ENCODE data around the gene SSX7. TPM values are rescaled to one million over a fixed set of nuclear protein-coding genes. Genes with fewer than 3 reads are reported as not detected.
"Not testable (repeated sequence)": the region's sequence is repeated elsewhere in the genome, so short reads cannot be mapped to it uniquely, and the experiment has no call there.

SSX7 gene
- total RNA-seq, 1 experiment from 2014 or later = not detected

DNA sequence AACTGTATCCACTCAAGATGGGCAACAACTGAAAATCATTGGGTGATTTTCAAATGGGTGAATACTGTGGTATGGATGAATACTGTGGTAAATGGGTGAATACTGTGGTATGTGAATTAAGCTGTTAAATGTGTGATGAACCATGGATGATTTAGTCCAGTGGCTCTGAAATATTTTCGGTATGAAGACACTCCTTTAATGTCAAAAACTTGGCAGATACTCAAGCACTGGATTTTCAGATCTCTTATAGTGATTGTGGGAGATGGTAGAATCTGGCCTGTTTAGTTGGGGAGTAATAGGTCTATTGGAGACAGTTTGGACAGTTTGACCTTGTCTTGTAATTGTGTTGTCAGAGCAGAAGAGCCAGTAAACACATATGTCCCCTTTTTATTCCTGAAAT lies 45.7 kb downstream of the SSX7 start (continued):
- TF ChIP-seq KAT7 (CRISPR knock-in tag; IDR thresholded peaks at IDR 0.05; ENCODE audit: borderline replicate concordance) (no peak), MXD4 (CRISPR knock-in tag; IDR thresholded peaks at IDR 0.05; ENCODE audit: borderline replicate concordance) (no peak), ZNF138 (CRISPR knock-in tag; conservative IDR thresholded peaks at IDR 0.05) (no peak), ZNF671 (CRISPR knock-in tag; IDR thresholded peaks at IDR 0.05) (no peak), ZNF219 (CRISPR knock-in tag; IDR thresholded peaks at IDR 0.05; ENCODE audit: borderline replicate concordance) (no peak), NFATC4 (CRISPR knock-in tag; IDR thresholded peaks at IDR 0.05) (no peak), ZNF232 (CRISPR knock-in tag; IDR thresholded peaks at IDR 0.05) (no peak)
- TF ChIP-seq, protein P1, sequence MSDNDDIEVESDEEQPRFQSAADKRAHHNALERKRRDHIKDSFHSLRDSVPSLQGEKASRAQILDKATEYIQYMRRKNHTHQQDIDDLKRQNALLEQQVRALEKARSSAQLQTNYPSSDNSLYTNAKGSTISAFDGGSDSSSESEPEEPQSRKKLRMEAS (CRISPR knock-in tag; IDR thresholded peaks at IDR 0.05) = no peak
- TF ChIP-seq, protein P2, sequence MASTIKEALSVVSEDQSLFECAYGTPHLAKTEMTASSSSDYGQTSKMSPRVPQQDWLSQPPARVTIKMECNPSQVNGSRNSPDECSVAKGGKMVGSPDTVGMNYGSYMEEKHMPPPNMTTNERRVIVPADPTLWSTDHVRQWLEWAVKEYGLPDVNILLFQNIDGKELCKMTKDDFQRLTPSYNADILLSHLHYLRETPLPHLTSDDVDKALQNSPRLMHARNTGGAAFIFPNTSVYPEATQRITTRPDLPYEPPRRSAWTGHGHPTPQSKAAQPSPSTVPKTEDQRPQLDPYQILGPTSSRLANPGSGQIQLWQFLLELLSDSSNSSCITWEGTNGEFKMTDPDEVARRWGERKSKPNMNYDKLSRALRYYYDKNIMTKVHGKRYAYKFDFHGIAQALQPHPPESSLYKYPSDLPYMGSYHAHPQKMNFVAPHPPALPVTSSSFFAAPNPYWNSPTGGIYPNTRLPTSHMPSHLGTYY (CRISPR knock-in tag; IDR thresholded peaks at IDR 0.05) = no peak
- TF ChIP-seq, protein P3, sequence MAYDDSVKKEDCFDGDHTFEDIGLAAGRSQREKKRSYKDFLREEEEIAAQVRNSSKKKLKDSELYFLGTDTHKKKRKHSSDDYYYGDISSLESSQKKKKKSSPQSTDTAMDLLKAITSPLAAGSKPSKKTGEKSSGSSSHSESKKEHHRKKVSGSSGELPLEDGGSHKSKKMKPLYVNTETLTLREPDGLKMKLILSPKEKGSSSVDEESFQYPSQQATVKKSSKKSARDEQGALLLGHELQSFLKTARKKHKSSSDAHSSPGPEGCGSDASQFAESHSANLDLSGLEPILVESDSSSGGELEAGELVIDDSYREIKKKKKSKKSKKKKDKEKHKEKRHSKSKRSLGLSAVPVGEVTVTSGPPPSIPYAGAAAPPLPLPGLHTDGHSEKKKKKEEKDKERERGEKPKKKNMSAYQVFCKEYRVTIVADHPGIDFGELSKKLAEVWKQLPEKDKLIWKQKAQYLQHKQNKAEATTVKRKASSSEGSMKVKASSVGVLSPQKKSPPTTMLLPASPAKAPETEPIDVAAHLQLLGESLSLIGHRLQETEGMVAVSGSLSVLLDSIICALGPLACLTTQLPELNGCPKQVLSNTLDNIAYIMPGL (CRISPR knock-in tag; IDR thresholded peaks at IDR 0.05) = no peak
- TF ChIP-seq, protein P4, sequence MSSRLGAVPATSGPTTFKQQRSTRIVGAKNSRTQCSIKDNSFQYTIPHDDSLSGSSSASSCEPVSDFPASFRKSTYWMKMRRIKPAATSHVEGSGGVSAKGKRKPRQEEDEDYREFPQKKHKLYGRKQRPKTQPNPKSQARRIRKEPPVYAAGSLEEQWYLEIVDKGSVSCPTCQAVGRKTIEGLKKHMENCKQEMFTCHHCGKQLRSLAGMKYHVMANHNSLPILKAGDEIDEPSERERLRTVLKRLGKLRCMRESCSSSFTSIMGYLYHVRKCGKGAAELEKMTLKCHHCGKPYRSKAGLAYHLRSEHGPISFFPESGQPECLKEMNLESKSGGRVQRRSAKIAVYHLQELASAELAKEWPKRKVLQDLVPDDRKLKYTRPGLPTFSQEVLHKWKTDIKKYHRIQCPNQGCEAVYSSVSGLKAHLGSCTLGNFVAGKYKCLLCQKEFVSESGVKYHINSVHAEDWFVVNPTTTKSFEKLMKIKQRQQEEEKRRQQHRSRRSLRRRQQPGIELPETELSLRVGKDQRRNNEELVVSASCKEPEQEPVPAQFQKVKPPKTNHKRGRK (CRISPR knock-in tag; IDR thresholded peaks at IDR 0.05; ENCODE audit: borderline replicate concordance) = no peak

DNA sequence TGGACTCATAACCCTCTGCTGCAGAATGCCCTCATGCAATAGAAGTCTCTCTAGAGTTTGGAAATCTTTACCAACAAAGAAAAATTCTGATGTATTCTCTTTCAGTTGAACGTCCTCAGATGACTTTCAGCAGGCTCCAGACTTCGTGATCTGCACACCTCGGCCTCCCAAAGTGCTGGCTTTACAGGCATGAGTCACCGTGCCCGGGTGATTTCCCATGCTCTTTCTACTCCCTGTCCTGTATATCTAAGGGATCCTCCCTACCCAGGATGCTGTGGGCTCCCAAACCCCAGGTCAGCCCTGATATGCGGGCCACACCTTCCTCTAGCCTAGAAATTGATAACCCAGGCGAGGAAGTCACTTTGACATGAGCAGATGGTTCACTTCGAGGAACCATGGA lies 51.5 kb downstream of the SSX7 start:
- DNase-seq (ENCODE audit: low spot score); CTCF ChIA-PET; H3K36me3 Mint-ChIP-seq; ATAC-seq; H3K27ac Mint-ChIP-seq; POLR2A ChIA-PET; H3K4me3 Mint-ChIP-seq; H3K9me3 Mint-ChIP-seq; H3K27me3 Mint-ChIP-seq (ENCODE audit: low read depth); H3K4me1 Mint-ChIP-seq: not testable (repeated sequence)

DNA sequence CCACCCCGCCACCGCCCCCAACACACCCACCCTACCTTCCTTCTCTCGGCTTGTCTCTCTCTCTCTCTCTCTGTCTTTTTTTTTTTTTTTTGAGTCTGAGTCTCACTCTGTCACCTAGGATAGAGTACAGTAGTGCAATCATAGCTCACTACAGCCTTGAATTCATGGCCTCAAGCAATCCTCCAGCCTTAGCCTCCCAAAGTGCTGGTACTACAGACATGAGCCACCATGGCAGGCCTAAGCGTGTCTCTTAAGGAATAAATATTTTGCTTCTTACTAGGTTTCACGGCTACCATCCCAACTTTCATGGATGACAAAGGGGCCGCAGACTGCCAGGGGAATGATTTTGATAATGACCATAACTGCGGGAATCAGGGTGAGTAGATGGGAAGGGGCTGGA lies 55.8 kb downstream of the SSX7 start:
- ChIA-PET POLR2A (no interaction called here), CTCF (no interaction called here)
- DNase-seq (ENCODE audit: low spot score) (no peak), ATAC-seq (no peak)
- no peak overlapping the region for H3K4me3 Mint-ChIP-seq
- no peak overlapping the region for H3K27ac Mint-ChIP-seq
- H3K27me3 Mint-ChIP-seq (ENCODE audit: low read depth) = no peaks in the 10 kb centered on the region
- no peaks in the 10 kb centered on the region for H3K4me1 Mint-ChIP-seq
- H3K9me3 Mint-ChIP-seq = no peaks in the 10 kb centered on the region
- H3K36me3 Mint-ChIP-seq = no peaks in the 10 kb centered on the region
- TF ChIP-seq, protein P5, sequence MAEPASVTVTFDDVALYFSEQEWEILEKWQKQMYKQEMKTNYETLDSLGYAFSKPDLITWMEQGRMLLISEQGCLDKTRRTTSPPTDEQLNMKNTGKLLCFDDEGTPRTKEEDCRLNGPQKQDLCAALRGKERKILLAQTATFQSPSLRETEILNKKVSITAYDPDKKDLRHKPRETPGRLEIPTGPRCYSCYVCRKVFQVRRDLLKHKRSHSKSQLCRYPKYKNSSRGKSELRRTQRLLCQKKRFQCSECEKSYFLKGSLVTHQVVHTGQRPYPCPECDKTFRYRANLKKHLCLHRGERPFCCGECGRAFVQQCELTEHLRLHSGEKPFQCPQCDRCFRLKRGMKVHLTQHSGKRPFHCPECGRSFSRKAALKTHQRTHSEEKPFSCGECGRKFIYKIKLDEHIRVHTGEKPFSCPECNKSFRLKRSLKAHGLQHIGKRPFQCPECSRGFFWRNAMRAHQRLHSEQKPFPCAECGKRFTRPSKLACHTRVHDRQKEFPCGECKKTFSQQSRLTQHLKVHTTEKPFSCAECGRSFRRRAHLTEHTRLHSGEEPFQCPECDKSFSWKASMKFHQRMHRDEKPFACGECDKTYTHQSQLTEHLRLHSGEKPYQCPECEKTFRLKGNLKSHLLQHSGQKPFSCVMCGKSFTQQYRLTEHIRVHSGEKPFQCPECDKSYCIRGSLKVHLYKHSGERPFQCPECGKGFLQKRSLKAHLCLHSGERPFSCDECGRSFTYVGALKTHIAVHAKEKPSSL (CRISPR knock-in tag; conservative IDR thresholded peaks at IDR 0.05) = no peak
- TF ChIP-seq ZBTB21 (CRISPR knock-in tag; IDR thresholded peaks at IDR 0.05; ENCODE audit: borderline replicate concordance) = no peak
- no peak for TF ChIP-seq SP1 (CRISPR knock-in tag; conservative IDR thresholded peaks at IDR 0.05)
- TF ChIP-seq ATF1 (CRISPR knock-in tag; IDR thresholded peaks at IDR 0.05) = no peak
- TF ChIP-seq NFE2L1 (CRISPR knock-in tag; IDR thresholded peaks at IDR 0.05) = no peak
- TF ChIP-seq, protein P6, sequence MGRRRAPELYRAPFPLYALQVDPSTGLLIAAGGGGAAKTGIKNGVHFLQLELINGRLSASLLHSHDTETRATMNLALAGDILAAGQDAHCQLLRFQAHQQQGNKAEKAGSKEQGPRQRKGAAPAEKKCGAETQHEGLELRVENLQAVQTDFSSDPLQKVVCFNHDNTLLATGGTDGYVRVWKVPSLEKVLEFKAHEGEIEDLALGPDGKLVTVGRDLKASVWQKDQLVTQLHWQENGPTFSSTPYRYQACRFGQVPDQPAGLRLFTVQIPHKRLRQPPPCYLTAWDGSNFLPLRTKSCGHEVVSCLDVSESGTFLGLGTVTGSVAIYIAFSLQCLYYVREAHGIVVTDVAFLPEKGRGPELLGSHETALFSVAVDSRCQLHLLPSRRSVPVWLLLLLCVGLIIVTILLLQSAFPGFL (CRISPR knock-in tag; IDR thresholded peaks at IDR 0.05; ENCODE audit: borderline replicate concordance) = no peak
- TF ChIP-seq, protein P7, sequence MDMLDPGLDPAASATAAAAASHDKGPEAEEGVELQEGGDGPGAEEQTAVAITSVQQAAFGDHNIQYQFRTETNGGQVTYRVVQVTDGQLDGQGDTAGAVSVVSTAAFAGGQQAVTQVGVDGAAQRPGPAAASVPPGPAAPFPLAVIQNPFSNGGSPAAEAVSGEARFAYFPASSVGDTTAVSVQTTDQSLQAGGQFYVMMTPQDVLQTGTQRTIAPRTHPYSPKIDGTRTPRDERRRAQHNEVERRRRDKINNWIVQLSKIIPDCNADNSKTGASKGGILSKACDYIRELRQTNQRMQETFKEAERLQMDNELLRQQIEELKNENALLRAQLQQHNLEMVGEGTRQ (CRISPR knock-in tag; IDR thresholded peaks at IDR 0.05) = no peak
- no peak for TF ChIP-seq ZNF138 (CRISPR knock-in tag; conservative IDR thresholded peaks at IDR 0.05)
- TF ChIP-seq ZNF263 (CRISPR knock-in tag; IDR thresholded peaks at IDR 0.05; ENCODE audit: low read depth) = no peak
- no peak for TF ChIP-seq ZNF396 (CRISPR knock-in tag; IDR thresholded peaks at IDR 0.05; ENCODE audit: borderline replicate concordance)
- TF ChIP-seq JUN (CRISPR knock-in tag; IDR thresholded peaks at IDR 0.05) = no peak
- no peak for TF ChIP-seq NR2C2 (CRISPR knock-in tag; IDR thresholded peaks at IDR 0.05)
